H1 (cell line): Measurements from ENCODE around the gene ALK. TPM values are rescaled to one million over a fixed set of nuclear protein-coding genes. Genes with fewer than 3 reads are reported as not detected.

Experiments
- CTCF ChIA-PET: fragments of 300-600 bp; sonication (Branson Sonifier 250); formaldehyde crosslinking; loops from one replicate; lab custom pipeline; 2021; ENCODE audit not compliant: partially characterized antibody; lab: Charles Lee
- POLR2A ChIA-PET: fragments of 300-600 bp; sonication (Branson Sonifier 250); formaldehyde crosslinking; loops from one replicate; lab custom pipeline; 2021; ENCODE audit warnings: inconsistent platforms; ENCODE audit not compliant: partially characterized antibody; lab: Charles Lee
- DNase-seq, 2 experiments: peaks; one replicate each; pipeline versions ENCODE4 v3.0.0 to v3.0.0-alpha.2; 2010 to 2022; ENCODE audit warnings: low spot score in 2 of 2, low read depth in 1 of 2, mixed read lengths in 1 of 2
- FAIRE-seq: peaks from 2 replicates; lab custom pipeline; 2011; peaks lifted over from hg19 to GRCh38; lab: Jason Lieb, UNC
- H2AFZ ChIP-seq: 2 replicates; pipeline ENCODE4 v1.8.1; 2012; ENCODE audit warnings: low read length, inconsistent platforms
- H2AK5ac ChIP-seq: 2 replicates; pipeline ENCODE4 v1.6.1; 2013; ENCODE audit warnings: low read depth, low read length
- H2BK120ac ChIP-seq: replicated peaks from 2 replicates; pipeline ENCODE3; 2013; ENCODE audit warnings: low read depth, low read length, inconsistent platforms
- H2BK12ac ChIP-seq: 2 replicates; pipeline ENCODE4 v1.6.1; 2013; ENCODE audit warnings: low read depth, low read length
- H2BK15ac ChIP-seq: 2 replicates; pipeline ENCODE4 v1.6.1; 2013; ENCODE audit warnings: low read length
- H2BK20ac ChIP-seq: 2 replicates; pipeline ENCODE4 v1.6.1; 2013; ENCODE audit warnings: low read length
- H2BK5ac ChIP-seq: 2 replicates; pipeline ENCODE4 v1.6.1; 2013; ENCODE audit warnings: low read depth, low read length
- H3K14ac ChIP-seq: 2 replicates; pipeline ENCODE4 v1.6.1; 2013; ENCODE audit warnings: inconsistent platforms; ENCODE audit not compliant: insufficient read length
- H3K18ac ChIP-seq: 2 replicates; pipeline ENCODE4 v1.6.1; 2013; ENCODE audit warnings: low read length; ENCODE audit errors: extremely low read depth
- H3K23ac ChIP-seq: 2 replicates; pipeline ENCODE4 v1.6.1; 2013; ENCODE audit warnings: inconsistent platforms; ENCODE audit not compliant: insufficient read length
- H3K23me2 ChIP-seq: 2 replicates; pipeline ENCODE4 v1.6.1; 2013; ENCODE audit warnings: low read depth, low read length
- H3K27ac ChIP-seq: 2 replicates; pipeline ENCODE4 v1.6.1; 2011; ENCODE audit warnings: low read depth, low read length, inconsistent platforms
- H3K27me3 ChIP-seq, 4 experiments: replicated peaks in 1 of 4; 1 replicate in 1 of 4; 2 replicates in 3 of 4; pipeline versions ENCODE4 v1.6.1 to v1.8.1; 2011 to 2013; ENCODE audit warnings: low read length in 3 of 4, mild to moderate bottlenecking in 3 of 4, inconsistent platforms in 2 of 4, mixed read lengths in 2 of 4, moderate library complexity in 1 of 4; ENCODE audit not compliant: control insufficient read depth in 3 of 4, insufficient read depth in 3 of 4; ENCODE audit errors: extremely low read depth in 1 of 4
- H3K36me3 ChIP-seq, 4 experiments: 2 replicates each; pipeline versions ENCODE4 v1.6.1 to v1.8.1; 2011 to 2013; ENCODE audit warnings: mild to moderate bottlenecking in 4 of 4, low read length in 3 of 4, moderate library complexity in 2 of 4, control low read depth in 1 of 4, inconsistent platforms in 1 of 4; ENCODE audit not compliant: insufficient read depth in 4 of 4, control insufficient read depth in 2 of 4
- H3K4ac ChIP-seq: replicated peaks from 2 replicates; pipeline ENCODE3; 2013; ENCODE audit warnings: low read length, low read depth, mixed read lengths, inconsistent platforms; ENCODE audit not compliant: insufficient read length
- H3K4me1 ChIP-seq, 4 experiments: replicated peaks in 1 of 4; 1 replicate in 1 of 4; 2 replicates in 3 of 4; pipeline versions ENCODE4 v1.6.1 to v1.8.1; 2011 to 2013; ENCODE audit warnings: low read length in 3 of 4, inconsistent platforms in 2 of 4, mixed read lengths in 1 of 4; ENCODE audit not compliant: insufficient read depth in 4 of 4, control insufficient read depth in 3 of 4
- H3K4me2 ChIP-seq, 2 experiments: 2 replicates each; pipeline versions ENCODE4 v1.6.1 to v1.8.1; 2011 to 2013; ENCODE audit warnings: low read depth in 2 of 2, low read length in 2 of 2, control low read depth in 1 of 2, inconsistent platforms in 1 of 2, mild to moderate bottlenecking in 1 of 2; ENCODE audit not compliant: insufficient read depth in 1 of 2
- H3K4me3 ChIP-seq, 4 experiments: fragments of 200-600, 300-600 bp in 1 of 4; sonication (generic), shearing (Covaris generic), sonication (Bioruptor Twin) in 1 of 4; 2 replicates each; pipeline versions ENCODE4 v1.5.1 to v1.8.1; 2011 to 2016; ENCODE audit warnings: low read length in 4 of 4, low read depth in 3 of 4, control low read depth in 2 of 4, inconsistent platforms in 2 of 4, mild to moderate bottlenecking in 2 of 4, mixed read lengths in 1 of 4, moderate library complexity in 1 of 4; ENCODE audit not compliant: insufficient read depth in 2 of 4; ENCODE audit errors: extremely low read depth in 1 of 4
- H3K56ac ChIP-seq: replicated peaks from 2 replicates; pipeline ENCODE3; 2013; ENCODE audit warnings: low read depth, mild to moderate bottlenecking, mixed read lengths, low read length, inconsistent platforms; ENCODE audit not compliant: insufficient read length
- H3K79me1 ChIP-seq: 2 replicates; pipeline ENCODE4 v1.6.1; 2013; ENCODE audit warnings: low read depth, low read length, control low read depth
- H3K79me2 ChIP-seq, 2 experiments: 2 replicates each; pipeline versions ENCODE4 v1.6.1 to v1.8.1; 2012 to 2013; ENCODE audit warnings: low read length in 2 of 2, mild to moderate bottlenecking in 2 of 2, inconsistent platforms in 1 of 2; ENCODE audit not compliant: insufficient read depth in 2 of 2, control insufficient read depth in 1 of 2
- H3K9ac ChIP-seq, 4 experiments: replicated peaks in 1 of 4; 1 replicate in 1 of 4; 2 replicates in 3 of 4; pipeline versions ENCODE4 v1.6.1 to v1.8.1; 2011 to 2013; ENCODE audit warnings: low read depth in 3 of 4, low read length in 3 of 4, control low read depth in 2 of 4, mild to moderate bottlenecking in 2 of 4, moderate library complexity in 2 of 4, inconsistent platforms in 1 of 4; ENCODE audit errors: extremely low read depth in 1 of 4
- H3K9me3 ChIP-seq, 2 experiments: 2 replicates each; pipeline versions ENCODE4 v1.6.1 to v1.8.1; 2012 to 2013; ENCODE audit warnings: mild to moderate bottlenecking in 2 of 2, moderate library complexity in 2 of 2, control low read depth in 1 of 2, inconsistent platforms in 1 of 2, low read depth in 1 of 2, low read length in 1 of 2, mixed read lengths in 1 of 2; ENCODE audit not compliant: insufficient read depth in 2 of 2
- H4K20me1 ChIP-seq, 2 experiments: replicated peaks in 1 of 2; 2 replicates each; pipeline versions ENCODE3 to v1.8.1; 2011 to 2013; ENCODE audit warnings: inconsistent platforms in 2 of 2, low read length in 2 of 2, mild to moderate bottlenecking in 1 of 2; ENCODE audit not compliant: insufficient read depth in 2 of 2, control insufficient read depth in 1 of 2
- H4K5ac ChIP-seq: 2 replicates; pipeline ENCODE4 v1.6.1; 2013; ENCODE audit warnings: low read length, low read depth, mixed read lengths, inconsistent platforms; ENCODE audit not compliant: insufficient read length
- H4K8ac ChIP-seq: 2 replicates; pipeline ENCODE4 v1.8.0; 2013; ENCODE audit warnings: mild to moderate bottlenecking, moderate library complexity, low read length, inconsistent platforms; ENCODE audit not compliant: insufficient read depth; ENCODE audit errors: extremely low read depth
- H4K91ac ChIP-seq: replicated peaks from 2 replicates; pipeline ENCODE3; 2013; ENCODE audit warnings: low read length, mixed read lengths, inconsistent platforms; ENCODE audit not compliant: insufficient read length
- ASH2L ChIP-seq: fragments of 200-600, 300-600 bp; sonication (generic); IDR thresholded peaks from one replicate; pipeline ENCODE4 v1.7.1; 2017; ENCODE audit warnings: low read length
- EP300 ChIP-seq, 2 experiments: IDR thresholded peaks; 1 replicate in 1 of 2; 2 replicates in 1 of 2; pipeline ENCODE4 v1.6.1; 2011 to 2012; ENCODE audit warnings: low read depth in 2 of 2, low read length in 2 of 2, mild to moderate bottlenecking in 2 of 2, borderline replicate concordance in 1 of 2, inconsistent platforms in 1 of 2, moderate library complexity in 1 of 2
- KDM1A ChIP-seq: fragments of 200-600, 300-600 bp; sonication (generic); IDR thresholded peaks from 2 replicates; pipeline ENCODE4 v1.7.1; 2016; ENCODE audit warnings: mild to moderate bottlenecking, low read length, borderline replicate concordance
- KDM4A ChIP-seq: IDR thresholded peaks from one replicate; pipeline ENCODE4 v1.7.1; 2012; ENCODE audit warnings: low read depth, mild to moderate bottlenecking, moderate library complexity, low read length, inconsistent platforms; ENCODE audit not compliant: severe bottlenecking
- MAFK ChIP-seq: IDR thresholded peaks from 2 replicates; pipeline ENCODE4 v1.6.1; 2012; ENCODE audit warnings: low read depth, mild to moderate bottlenecking, improper control_type of control experiment, low read length
- RAD21 ChIP-seq, 2 experiments: IDR thresholded peaks in 1 of 2; conservative IDR thresholded peaks in 1 of 2; 2 replicates each; pipeline ENCODE4 v1.6.1; 2011; ENCODE audit warnings: low read depth in 2 of 2, low read length in 2 of 2, improper control_type of control experiment in 1 of 2, inconsistent platforms in 1 of 2, mild to moderate bottlenecking in 1 of 2, moderate library complexity in 1 of 2
- RBBP5 ChIP-seq: IDR thresholded peaks from 2 replicates; pipeline ENCODE4 v1.7.1; 2012; ENCODE audit warnings: low read depth, mild to moderate bottlenecking, inconsistent platforms, low read length, moderate library complexity, borderline replicate concordance
- RFX5 ChIP-seq: IDR thresholded peaks from 2 replicates; pipeline ENCODE4 v1.6.1; 2011; ENCODE audit warnings: low read depth, low read length, improper control_type of control experiment, borderline replicate concordance
- SP1 ChIP-seq: IDR thresholded peaks from 2 replicates; pipeline ENCODE4 v1.6.1; 2011; ENCODE audit warnings: low read depth, low read length
- TEAD4 ChIP-seq: IDR thresholded peaks from 2 replicates; pipeline ENCODE4 v1.6.1; 2012; ENCODE audit warnings: low read depth, low read length, inconsistent platforms, mixed read lengths
- ZNF274 ChIP-seq: IDR thresholded peaks from 2 replicates; pipeline ENCODE4 v1.7.0; 2012; ENCODE audit warnings: low read length, borderline replicate concordance; ENCODE audit errors: extremely low read depth
- WGBS, 2 experiments: shearing (Covaris generic) in 1 of 2; methylation state at CpG; one replicate each; pipeline versions ENCODE4 v1.1.6 to v1.1.7; 2013 to 2015; ENCODE audit warnings: low lambda C conversion rate in 2 of 2, mixed read lengths in 2 of 2, inconsistent platforms in 1 of 2, low coverage in 1 of 2, missing lambda C conversion rate in 1 of 2; ENCODE audit not compliant: insufficient replicate concordance in 2 of 2, insufficient coverage in 1 of 2, insufficient read length in 1 of 2; ENCODE audit errors: extremely low coverage in 1 of 2, missing lambda C conversion rate in 1 of 2; 5-methylcytosine and 5-hydroxymethylcytosine counted together
- polyA plus RNA-seq, 7 experiments: library from polyadenylated mRNA; depleted of rRNA in 3 of 7; stranded (reverse) in 5 of 7; unstranded in 2 of 7; fragments of >200 nt in 5 of 7; fragments of 200-250 nt in 2 of 7; gene quantifications; 1 replicate in 5 of 7; 2 replicates in 1 of 7; 4 replicates in 1 of 7; pipeline versions ENCODE4 v1.2.1 to v1.2.3, GENCODE V29; 2011 to 2013; ENCODE audit warnings: missing spikeins in 2 of 7, mixed read lengths in 2 of 7
- total RNA-seq: library from RNA; stranded (reverse); fragmentation: NEBNext Ultra II Directional; extraction: Animal tissue kit (Norgen Biotek cat#: 25700); gene quantifications from 2 replicates; pipeline ENCODE4 v1.2.1, GENCODE V29; 2021
- TF ChIP-seq, protein P1 (sequence below): IDR thresholded peaks from 2 replicates; pipeline ENCODE4 v1.6.1; 2012; ENCODE audit warnings: inconsistent platforms
- TF ChIP-seq, protein P2 (sequence below): IDR thresholded peaks from 2 replicates; pipeline ENCODE4 v1.6.1; 2011; ENCODE audit warnings: low read depth, mild to moderate bottlenecking, low read length; ENCODE audit not compliant: insufficient read depth

The ALK gene
- total and polyA plus RNA-seq, 2 of the 8 experiments (the other 6 are each of a cell fraction or from before 2014, with no cell fraction given): 0.02 to 0.09 TPM

DNA sequence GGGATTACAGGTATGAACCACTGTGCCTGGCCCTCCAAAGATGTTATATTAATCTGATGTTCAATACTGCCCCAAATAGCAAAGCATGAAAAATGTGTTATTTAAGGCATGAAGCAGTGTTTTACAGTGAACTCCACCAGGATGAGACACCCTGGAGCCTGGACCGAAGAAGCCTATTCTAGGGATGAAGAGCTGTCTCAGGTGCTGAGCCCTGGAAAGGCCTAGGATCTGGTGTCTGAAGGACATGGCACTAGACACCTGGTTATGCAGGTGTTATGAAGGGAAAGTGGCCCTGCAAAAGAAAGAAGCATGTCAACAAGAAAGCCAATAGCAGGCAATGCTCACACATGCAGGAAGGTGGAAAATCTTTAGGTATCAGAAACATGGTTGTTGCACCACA, 431.8 kb downstream of the ALK start:
- H2BK5ac ChIP-seq: no peak overlapping the region
- ChIA-PET CTCF (no interaction called here), POLR2A (no interaction called here)
- H3K23ac ChIP-seq: no peak overlapping the region
- H4K5ac ChIP-seq: no peak overlapping the region
- no peak for DNase-seq
- H2AK5ac ChIP-seq: no peak overlapping the region
- peaks cover 0 to 3% (median 0%) of the 10 kb centered on the region in 4 experiments; a peak in 1 of 7 replicates for H3K4me1 ChIP-seq
- H3K9ac ChIP-seq: no peak overlapping the region
- no peak overlapping the region for H2BK15ac ChIP-seq
- no peak overlapping the region for H3K27ac ChIP-seq
- no peak overlapping the region for H3K4me3 ChIP-seq
- no peak overlapping the region for H4K8ac ChIP-seq
- H3K79me2 ChIP-seq: no peaks in the 10 kb centered on the region
- no peak overlapping the region for H2BK20ac ChIP-seq
- WGBS, 2 experiments: 94% methylated on average over 1 of the region's 1 CpG; no CpG with 5 or more reads in 1 of the 2 experiments
- no peak overlapping the region for H2BK120ac ChIP-seq
- no peaks in the 10 kb centered on the region for H3K23me2 ChIP-seq
- H2AFZ ChIP-seq: no peak overlapping the region
- no peak overlapping the region for H3K14ac ChIP-seq
- H3K4me2 ChIP-seq: no peak overlapping the region
- no peak overlapping the region for H2BK12ac ChIP-seq
- H3K27me3 ChIP-seq: no peaks in the 10 kb centered on the region
- H4K20me1 ChIP-seq: no peaks in the 10 kb centered on the region
- no peak for FAIRE-seq
- no peak overlapping the region for H3K4ac ChIP-seq
- H3K36me3 ChIP-seq: no peaks in the 10 kb centered on the region
- H3K9me3 ChIP-seq: no peaks in the 10 kb centered on the region
- H3K56ac ChIP-seq: no peak overlapping the region
- H3K79me1 ChIP-seq: no peaks in the 10 kb centered on the region
- no peak overlapping the region for H4K91ac ChIP-seq
- H3K18ac ChIP-seq: no peak overlapping the region
- TF ChIP-seq EP300 (IDR thresholded peaks at IDR 0.05; ENCODE audit: borderline replicate concordance in 1 of 2, low read depth in 2 of 2, low read length in 2 of 2) (no peak), RAD21 (IDR thresholded peaks at IDR 0.05 in 1 of 2, conservative IDR thresholded peaks at IDR 0.05 in 1 of 2; ENCODE audit: low read depth in 2 of 2, low read length in 2 of 2) (no peak), KDM1A (no peak), TEAD4 (no peak), ASH2L (no peak), RFX5 (no peak), SP1 (no peak), RBBP5 (no peak), MAFK (no peak), KDM4A (no peak), ZNF274 (no peak)
- TF ChIP-seq, protein P1, sequence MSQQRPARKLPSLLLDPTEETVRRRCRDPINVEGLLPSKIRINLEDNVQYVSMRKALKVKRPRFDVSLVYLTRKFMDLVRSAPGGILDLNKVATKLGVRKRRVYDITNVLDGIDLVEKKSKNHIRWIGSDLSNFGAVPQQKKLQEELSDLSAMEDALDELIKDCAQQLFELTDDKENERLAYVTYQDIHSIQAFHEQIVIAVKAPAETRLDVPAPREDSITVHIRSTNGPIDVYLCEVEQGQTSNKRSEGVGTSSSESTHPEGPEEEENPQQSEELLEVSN: no peak
- TF ChIP-seq, protein P2, sequence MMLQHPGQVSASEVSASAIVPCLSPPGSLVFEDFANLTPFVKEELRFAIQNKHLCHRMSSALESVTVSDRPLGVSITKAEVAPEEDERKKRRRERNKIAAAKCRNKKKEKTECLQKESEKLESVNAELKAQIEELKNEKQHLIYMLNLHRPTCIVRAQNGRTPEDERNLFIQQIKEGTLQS: no peak
